K562 (cell line): ENCODE results near the gene MXRA7. TPM values are rescaled to one million over a fixed set of nuclear protein-coding genes. Genes with fewer than 3 reads are reported as not detected.

Experiments used
- CBFA2T2 ChIP-seq: fragments of 450-650 bp; conservative IDR thresholded peaks from 2 replicates; pipeline ENCODE4 v1.6.1; 2017; ENCODE audit warnings: mild to moderate bottlenecking
- CTBP1 ChIP-seq: fragments of 450-650 bp; IDR thresholded peaks from 2 replicates; pipeline ENCODE4 v1.6.1; 2016; ENCODE audit warnings: borderline replicate concordance
- EP300 ChIP-seq: IDR thresholded peaks from 2 replicates; pipeline ENCODE4 v1.6.1; 2012; ENCODE audit warnings: low read length, improper control_type of control experiment
- FOXA3 ChIP-seq, 2 experiments: fragments of 450-650 bp in 1 of 2; sonication (generic) in 1 of 2; formaldehyde crosslinking; IDR thresholded peaks in 1 of 2; conservative IDR thresholded peaks in 1 of 2; 2 replicates each; pipeline versions ENCODE4 v1.4.0 to v1.8.0; 2020 to 2022; ENCODE audit warnings: mild to moderate bottlenecking in 2 of 2, missing genetic modification reagents in 1 of 2
- FOXJ3 ChIP-seq: sonication (generic); formaldehyde crosslinking; IDR thresholded peaks from 2 replicates; pipeline ENCODE4 v1.4.0; 2020; ENCODE audit warnings: mild to moderate bottlenecking, missing genetic modification reagents
- FOXK2 ChIP-seq, 2 experiments: fragments of 450-650 bp; IDR thresholded peaks in 1 of 2; conservative IDR thresholded peaks in 1 of 2; 2 replicates each; pipeline ENCODE4 v1.6.1; 2016; ENCODE audit warnings: low read depth in 2 of 2, mild to moderate bottlenecking in 1 of 2
- FOXP4 ChIP-seq: sonication (generic); formaldehyde crosslinking; IDR thresholded peaks from 2 replicates; pipeline ENCODE4 v1.8.0; 2022; ENCODE audit warnings: mild to moderate bottlenecking, missing genetic modification reagents, borderline replicate concordance
- HIVEP1 ChIP-seq: fragments of 250-450 bp; sonication (Bioruptor Pico); IDR thresholded peaks from 2 replicates; pipeline ENCODE4 v1.4.0; 2020; ENCODE audit warnings: mild to moderate bottlenecking
- HMBOX1 ChIP-seq: sonication (generic); IDR thresholded peaks from 2 replicates; pipeline ENCODE4 v1.6.1; 2016
- NCOR1 ChIP-seq: fragments of 450-650 bp; IDR thresholded peaks from 2 replicates; pipeline ENCODE4 v1.6.1; 2016; ENCODE audit warnings: mild to moderate bottlenecking, moderate library complexity
- NR2C1 ChIP-seq, 2 experiments: fragments of 450-650 bp; IDR thresholded peaks; 2 replicates each; pipeline ENCODE4 v1.6.1; 2017; ENCODE audit warnings: mild to moderate bottlenecking in 2 of 2, antibody characterized with exemption in 1 of 2, inconsistent platforms in 1 of 2, missing compliant biosample characterization in 1 of 2, missing genetic modification characterization in 1 of 2
- PTTG1 ChIP-seq: fragments of 450-650 bp; IDR thresholded peaks from 2 replicates; pipeline ENCODE4 v1.6.1; 2016; ENCODE audit warnings: low read depth, mild to moderate bottlenecking, missing genetic modification characterization, missing compliant biosample characterization
- RCOR1 ChIP-seq, 2 experiments: IDR thresholded peaks; 2 replicates each; pipeline ENCODE4 v1.6.1; 2012; ENCODE audit warnings: low read depth in 2 of 2, low read length in 2 of 2, borderline replicate concordance in 1 of 2, improper control_type of control experiment in 1 of 2
- RFX1 ChIP-seq: fragments of 450-650 bp; IDR thresholded peaks from 2 replicates; pipeline ENCODE4 v1.6.1; 2016; ENCODE audit warnings: mild to moderate bottlenecking, moderate library complexity
- TCF3 ChIP-seq: sonication (generic); formaldehyde crosslinking; IDR thresholded peaks from 2 replicates; pipeline ENCODE4 v1.4.0; 2020; ENCODE audit warnings: mild to moderate bottlenecking, missing genetic modification reagents
- TEAD1 ChIP-seq, 2 experiments: fragments of 450-650 bp in 1 of 2; sonication (generic) in 1 of 2; formaldehyde crosslinking; IDR thresholded peaks; 2 replicates each; pipeline versions ENCODE4 v1.4.0 to v1.8.0; 2020 to 2022; ENCODE audit warnings: mild to moderate bottlenecking in 2 of 2, missing genetic modification reagents in 1 of 2
- ZBTB7A ChIP-seq: IDR thresholded peaks from 2 replicates; pipeline ENCODE4 v1.6.1; 2011; ENCODE audit warnings: low read depth, mild to moderate bottlenecking, low read length, moderate library complexity, borderline replicate concordance; ENCODE audit not compliant: control insufficient read depth
- ZC3H4 ChIP-seq: sonication (generic); formaldehyde crosslinking; IDR thresholded peaks from 2 replicates; pipeline ENCODE4 v1.9.0; 2021; ENCODE audit warnings: missing genetic modification reagents, borderline replicate concordance
- polyA plus RNA-seq, 8 experiments: library from polyadenylated mRNA; depleted of rRNA in 4 of 8; stranded (reverse) in 5 of 8; unstranded in 3 of 8; fragments of >200 nt; fragmentation: Nextera tagmentation in 2 of 8; fragmentation: Illumina TruSeq in 1 of 8; extraction: Ambion mirVana in 2 of 8; extraction: Trizol in 1 of 8; gene quantifications; 2 replicates each; pipeline versions ENCODE4 v1.2.1 to v1.2.3, GENCODE V29; 2011 to 2014; ENCODE audit warnings: inconsistent platforms in 1 of 8, missing spikeins in 1 of 8
- total RNA-seq, 7 experiments: library from RNA; depleted of rRNA in 6 of 7; stranded (reverse); fragments of >200 nt in 6 of 7; fragmentation: Illumina TruSeq in 2 of 7; extraction: Trizol in 2 of 7; gene quantifications; 2 replicates each; pipeline versions ENCODE4 v1.2.1 to v1.2.3, GENCODE V29; 2011 to 2021; ENCODE audit warnings: low replicate concordance in 1 of 7
- TF ChIP-seq, protein P1 (sequence below): fragments of 450-650 bp; conservative IDR thresholded peaks from 2 replicates; pipeline ENCODE4 v1.6.1; 2016; ENCODE audit warnings: missing genetic modification characterization, low read depth, mild to moderate bottlenecking, missing compliant biosample characterization, moderate library complexity
- TF ChIP-seq, protein P2 (sequence below): fragments of 250-450 bp; sonication (Bioruptor Pico); IDR thresholded peaks from 2 replicates; pipeline ENCODE4 v1.5.0; 2020; ENCODE audit warnings: mild to moderate bottlenecking
- TF ChIP-seq, protein P3 (sequence below): fragments of 250-450 bp; sonication (Bioruptor Pico); IDR thresholded peaks from 2 replicates; pipeline ENCODE4 v1.8.0; 2021; ENCODE audit warnings: borderline replicate concordance, mild to moderate bottlenecking, moderate library complexity; ENCODE audit not compliant: poor library complexity, severe bottlenecking

The MXRA7 gene
- total and polyA plus RNA-seq, 9 of the 15 experiments (the other 6 are each of a cell fraction or from before 2014, with no cell fraction given): 2.6 to 38.4 (median 14.3) TPM

DNA sequence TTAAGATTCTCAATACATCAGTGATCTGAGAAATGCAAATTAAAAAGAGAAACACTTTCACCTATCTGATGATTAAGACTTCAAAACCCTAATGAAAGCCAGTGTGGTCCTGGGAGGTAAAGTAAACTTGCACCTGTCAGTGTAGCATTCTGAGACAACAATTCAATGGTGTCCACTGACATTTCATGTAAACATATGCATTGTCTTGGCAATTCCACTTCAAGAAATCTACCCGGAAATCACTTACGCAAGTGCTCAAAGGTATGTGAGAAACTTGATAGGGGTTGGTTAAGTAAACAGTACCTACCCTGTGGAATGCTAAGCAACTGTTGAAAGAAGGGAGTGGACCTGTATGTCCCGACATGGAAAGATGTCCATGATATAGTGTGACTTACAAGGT, 69.3 kb downstream of the MXRA7 start (continued):
- peak; percentile 75 to 88; a peak in 3 of 4 replicates for TF ChIP-seq FOXA3 (CRISPR knock-in tag; conservative IDR thresholded peaks at IDR 0.05 in 1 of 2, IDR thresholded peaks at IDR 0.05 in 1 of 2)
- peak; percentile 14; the same call in 1 of the 2 replicates for TF ChIP-seq TCF3 (CRISPR knock-in tag)
- TF ChIP-seq FOXP4 (CRISPR knock-in tag): no peak
- TF ChIP-seq ZBTB7A: no peak
- TF ChIP-seq CTBP1: peak; percentile 53; the same call in 1 of the 2 replicates
- TF ChIP-seq, protein P1, sequence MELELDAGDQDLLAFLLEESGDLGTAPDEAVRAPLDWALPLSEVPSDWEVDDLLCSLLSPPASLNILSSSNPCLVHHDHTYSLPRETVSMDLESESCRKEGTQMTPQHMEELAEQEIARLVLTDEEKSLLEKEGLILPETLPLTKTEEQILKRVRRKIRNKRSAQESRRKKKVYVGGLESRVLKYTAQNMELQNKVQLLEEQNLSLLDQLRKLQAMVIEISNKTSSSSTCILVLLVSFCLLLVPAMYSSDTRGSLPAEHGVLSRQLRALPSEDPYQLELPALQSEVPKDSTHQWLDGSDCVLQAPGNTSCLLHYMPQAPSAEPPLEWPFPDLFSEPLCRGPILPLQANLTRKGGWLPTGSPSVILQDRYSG: 0 out of 2 replicates have a peak, but pooled peaks have one; percentile 29
- TF ChIP-seq NR2C1 (IDR thresholded peaks at IDR 0.05): no peak
- 0 out of 2 replicates have a peak, but pooled peaks have one; percentile 8 for TF ChIP-seq NR2C1 (tag; IDR thresholded peaks at IDR 0.05)
- TF ChIP-seq NCOR1: 0 out of 2 replicates have a peak, but pooled peaks have one; percentile 26
- TF ChIP-seq ZC3H4 (CRISPR knock-in tag): peak; percentile 84; the same call in 1 of the 2 replicates
- TF ChIP-seq, protein P2, sequence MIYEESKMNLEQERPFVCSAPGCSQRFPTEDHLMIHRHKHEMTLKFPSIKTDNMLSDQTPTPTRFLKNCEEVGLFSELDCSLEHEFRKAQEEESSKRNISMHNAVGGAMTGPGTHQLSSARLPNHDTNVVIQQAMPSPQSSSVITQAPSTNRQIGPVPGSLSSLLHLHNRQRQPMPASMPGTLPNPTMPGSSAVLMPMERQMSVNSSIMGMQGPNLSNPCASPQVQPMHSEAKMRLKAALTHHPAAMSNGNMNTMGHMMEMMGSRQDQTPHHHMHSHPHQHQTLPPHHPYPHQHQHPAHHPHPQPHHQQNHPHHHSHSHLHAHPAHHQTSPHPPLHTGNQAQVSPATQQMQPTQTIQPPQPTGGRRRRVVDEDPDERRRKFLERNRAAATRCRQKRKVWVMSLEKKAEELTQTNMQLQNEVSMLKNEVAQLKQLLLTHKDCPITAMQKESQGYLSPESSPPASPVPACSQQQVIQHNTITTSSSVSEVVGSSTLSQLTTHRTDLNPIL: no peak; the same call in 1 of the 2 replicates
- TF ChIP-seq TEAD1 (CRISPR knock-in tag; IDR thresholded peaks at IDR 0.05): 0 out of 4 replicates have a peak, but pooled peaks of 1 of the 2 experiments have one; percentile 50
- 0 out of 4 replicates have a peak, but pooled peaks of 1 of the 2 experiments have one; percentile 42 for TF ChIP-seq RCOR1 (IDR thresholded peaks at IDR 0.05; ENCODE audit: borderline replicate concordance in 1 of 2, low read depth in 2 of 2, low read length in 2 of 2)
- 0 out of 2 replicates have a peak, but pooled peaks have one; percentile 10 for TF ChIP-seq CBFA2T2
- no peak for TF ChIP-seq HIVEP1 (CRISPR knock-in tag)
- peak; percentile 61; the same call in 1 of the 2 replicates for TF ChIP-seq EP300
- TF ChIP-seq, protein P3, sequence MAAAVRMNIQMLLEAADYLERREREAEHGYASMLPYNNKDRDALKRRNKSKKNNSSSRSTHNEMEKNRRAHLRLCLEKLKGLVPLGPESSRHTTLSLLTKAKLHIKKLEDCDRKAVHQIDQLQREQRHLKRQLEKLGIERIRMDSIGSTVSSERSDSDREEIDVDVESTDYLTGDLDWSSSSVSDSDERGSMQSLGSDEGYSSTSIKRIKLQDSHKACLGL (CRISPR knock-in tag): no peak
- TF ChIP-seq PTTG1 (tag): no peak
- TF ChIP-seq RFX1: peak; percentile 21; the same call in 1 of the 2 replicates
- no peak for TF ChIP-seq FOXJ3 (CRISPR knock-in tag)
- TF ChIP-seq HMBOX1: no peak
- peak in 1 of 2 experiments; percentile 15; a peak in 2 of 4 replicates for TF ChIP-seq FOXK2 (conservative IDR thresholded peaks at IDR 0.05 in 1 of 2, IDR thresholded peaks at IDR 0.05 in 1 of 2; ENCODE audit: low read depth in 2 of 2)
